Astrocyte of the spinal cord (primary cell): Measurements from ENCODE around the gene TOM1.

ENCODE experiments used
- DNase-seq: peaks from one replicate; pipeline ENCODE4 v3.0.0; 2011; ENCODE audit warnings: low read depth, low spot score
- H3K4me3 ChIP-seq: 2 replicates; pipeline ENCODE4 v1.5.1; 2011; ENCODE audit warnings: low read depth, mild to moderate bottlenecking, low read length, moderate library complexity
- CTCF ChIP-seq: IDR thresholded peaks from 2 replicates; pipeline ENCODE4 v1.5.1; 2012; ENCODE audit warnings: low read depth, mild to moderate bottlenecking, low read length, inconsistent platforms
- in situ Hi-C: cut with HindIII; loops from 2 replicates; pipeline ENCODE4 v1.10.0; 2017; ENCODE audit warnings: low sequenced_read_pairs

TOM1 gene

GRCh38 chr22:35323305-35323704, 23.6 kb downstream of the TOM1 start:
- in situ Hi-C loops, result no loop called here
- no peak for TF ChIP-seq CTCF
- H3K4me3 ChIP-seq, result no peak overlapping the region
- DNase-seq, result no peak

- TF ChIP-seq CTCF, result no peak
- DNase-seq, result no peak
- H3K4me3 ChIP-seq, result no peak overlapping the region
- in situ Hi-C loops, result no loop called here
Measured at GRCh38 chr22:35324067-35324466, 24.4 kb downstream of the TOM1 start.

- DNase-seq, result no peak
- in situ Hi-C loops, result no loop called here
- TF ChIP-seq CTCF, result no peak
- H3K4me3 ChIP-seq, result no peak overlapping the region
Measured at GRCh38 chr22:35324762-35325161, 25.1 kb downstream of the TOM1 start.

- TF ChIP-seq CTCF, result no peak
- no peak for DNase-seq
- in situ Hi-C loops, result no loop called here
- no peak overlapping the region for H3K4me3 ChIP-seq
Measured at GRCh38 chr22:35325209-35325608, 25.5 kb downstream of the TOM1 start.

- no peak for TF ChIP-seq CTCF
- no peak for DNase-seq
- in situ Hi-C loops, result no loop called here
- no peak overlapping the region for H3K4me3 ChIP-seq
Measured at GRCh38 chr22:35326854-35327562, 27.3 kb downstream of the TOM1 start.

- in situ Hi-C loops, result no loop called here
- TF ChIP-seq CTCF, result no peak
- no peak overlapping the region for H3K4me3 ChIP-seq
- no peak for DNase-seq
Measured at GRCh38 chr22:35327690-35328471, 28.2 kb downstream of the TOM1 start.
